ENCODE measurements around the gene DKK3. TPM values are rescaled to one million over a fixed set of nuclear protein-coding genes. Genes with fewer than 3 reads are reported as not detected.

DKK3 gene
- polyA plus RNA-seq, 1 donor from 2014 or later, result 43.6 TPM

DNA sequence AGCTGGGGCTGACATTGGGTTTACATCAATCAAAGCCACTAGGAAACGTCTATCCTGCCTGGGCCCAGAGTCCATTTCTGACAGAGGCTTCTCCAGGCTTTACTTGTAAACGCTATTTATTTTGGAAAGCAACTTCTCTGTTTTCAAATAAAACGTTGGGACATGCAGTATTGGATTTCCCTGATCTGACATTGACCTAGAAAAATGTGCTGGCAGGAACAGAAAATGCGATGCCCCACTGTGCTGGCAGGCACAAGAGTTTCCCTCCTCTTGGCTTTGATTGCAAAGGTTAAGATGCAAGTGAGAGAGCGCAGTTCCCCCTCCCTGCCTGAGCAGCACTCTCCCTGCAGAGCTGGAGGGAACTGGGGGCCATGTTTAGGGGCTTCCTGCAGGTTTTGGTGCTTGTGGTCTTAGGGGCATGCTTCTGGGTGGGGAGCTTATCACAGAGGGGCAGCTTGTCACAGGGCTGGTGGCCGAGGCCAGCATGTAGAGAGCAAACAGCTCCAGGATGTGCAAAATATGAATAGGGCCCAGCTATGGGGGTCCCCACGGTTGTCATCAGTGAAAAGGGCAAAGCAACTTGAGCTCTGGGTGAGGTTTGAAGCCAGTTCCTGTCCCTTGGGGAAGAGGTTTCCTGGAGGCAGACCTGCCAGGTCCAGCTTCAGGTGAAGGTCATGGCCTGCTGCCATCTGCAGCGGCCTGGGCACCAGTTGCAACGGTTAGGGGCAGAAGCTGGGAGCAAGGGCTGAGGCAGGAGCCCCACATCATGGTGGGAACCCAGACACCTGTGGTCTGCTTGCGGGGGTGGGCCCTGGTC, 42.3 kb upstream of the DKK3 start:
- Histone ChIP-seq H3K36me3 (ENCODE audit: insufficient read depth, low read length) (no peaks in the 10 kb centered on the region), H3K4me2 (ENCODE audit: low read length) (no peak overlapping the region), H3K9me3 (ENCODE audit: low read length) (no peaks in the 10 kb centered on the region), H3K9ac (ENCODE audit: low read length) (no peak overlapping the region), H3K9me2 (ENCODE audit: insufficient read depth, low read length) (no peaks in the 10 kb centered on the region), H3K27me3 (ENCODE audit: insufficient read depth, low read depth, low read length) (no peaks in the 10 kb centered on the region), H3F3A (ENCODE audit: insufficient read depth, low read length, poor library complexity, severe bottlenecking) (no peaks in the 10 kb centered on the region), H2AFZ (ENCODE audit: low read depth, low read length) (no peak overlapping the region), H3K4me3 (ENCODE audit: low read length) (no peak overlapping the region), H3K27ac (ENCODE audit: low read length) (no peak overlapping the region), H3K79me2 (replicated peaks; ENCODE audit: insufficient read depth, low read length) (no peaks in the 10 kb centered on the region), H4K20me1 (ENCODE audit: insufficient read depth) (no peaks in the 10 kb centered on the region)
- no peak for TF ChIP-seq POLR2AphosphoS5 (IDR thresholded peaks at IDR 0.05)
- TF ChIP-seq, protein P1, sequence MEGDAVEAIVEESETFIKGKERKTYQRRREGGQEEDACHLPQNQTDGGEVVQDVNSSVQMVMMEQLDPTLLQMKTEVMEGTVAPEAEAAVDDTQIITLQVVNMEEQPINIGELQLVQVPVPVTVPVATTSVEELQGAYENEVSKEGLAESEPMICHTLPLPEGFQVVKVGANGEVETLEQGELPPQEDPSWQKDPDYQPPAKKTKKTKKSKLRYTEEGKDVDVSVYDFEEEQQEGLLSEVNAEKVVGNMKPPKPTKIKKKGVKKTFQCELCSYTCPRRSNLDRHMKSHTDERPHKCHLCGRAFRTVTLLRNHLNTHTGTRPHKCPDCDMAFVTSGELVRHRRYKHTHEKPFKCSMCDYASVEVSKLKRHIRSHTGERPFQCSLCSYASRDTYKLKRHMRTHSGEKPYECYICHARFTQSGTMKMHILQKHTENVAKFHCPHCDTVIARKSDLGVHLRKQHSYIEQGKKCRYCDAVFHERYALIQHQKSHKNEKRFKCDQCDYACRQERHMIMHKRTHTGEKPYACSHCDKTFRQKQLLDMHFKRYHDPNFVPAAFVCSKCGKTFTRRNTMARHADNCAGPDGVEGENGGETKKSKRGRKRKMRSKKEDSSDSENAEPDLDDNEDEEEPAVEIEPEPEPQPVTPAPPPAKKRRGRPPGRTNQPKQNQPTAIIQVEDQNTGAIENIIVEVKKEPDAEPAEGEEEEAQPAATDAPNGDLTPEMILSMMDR (IDR thresholded peaks at IDR 0.05; ENCODE audit: poor library complexity, severe bottlenecking), result no peak

DNA sequence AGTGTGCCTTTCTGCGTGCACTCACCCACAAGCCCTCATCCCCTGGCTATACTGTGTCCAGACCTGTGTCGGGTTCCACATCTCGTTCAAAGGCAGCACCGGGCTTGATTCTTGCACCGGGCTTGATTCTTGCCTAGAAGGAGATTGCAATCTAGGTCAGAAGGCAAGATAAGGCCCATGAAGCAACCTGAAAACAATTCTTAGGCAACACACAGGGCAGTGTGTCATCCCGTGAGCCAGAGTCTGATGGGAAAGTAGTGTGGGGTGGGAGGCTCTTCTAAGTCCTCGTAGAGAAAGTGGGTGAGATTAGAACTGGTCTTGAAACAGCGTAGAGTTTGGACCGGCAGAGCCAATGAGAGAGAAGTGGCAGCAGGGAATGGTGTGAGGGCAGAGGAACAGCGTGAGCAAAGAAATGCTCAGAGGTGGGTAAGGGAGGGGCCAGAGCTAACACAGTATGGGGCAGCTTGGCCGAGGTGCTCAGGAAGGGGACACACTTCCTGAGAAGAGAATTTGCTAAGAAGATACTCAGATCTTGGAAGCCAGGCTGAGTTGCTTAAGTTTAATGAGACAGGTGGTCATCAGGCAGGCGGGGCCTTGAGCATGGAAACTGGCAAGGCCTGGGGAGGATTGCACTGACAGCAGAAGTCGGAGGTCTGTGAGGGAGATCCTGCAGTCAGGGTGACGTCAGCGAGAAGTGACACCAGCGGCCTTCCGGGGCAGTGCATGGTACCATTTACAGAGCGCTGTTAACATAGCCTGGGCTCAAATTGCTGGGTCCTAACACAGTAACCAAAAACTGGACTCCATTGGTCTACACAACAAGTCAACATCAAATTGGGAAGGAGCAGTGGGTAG, 40.7 kb upstream of the DKK3 start:
- Histone ChIP-seq H3K4me3 (ENCODE audit: low read length) (no peak overlapping the region), H3K27ac (ENCODE audit: low read length) (no peak overlapping the region), H3K9me3 (ENCODE audit: low read length) (no peaks in the 10 kb centered on the region), H2AFZ (ENCODE audit: low read depth, low read length) (no peak overlapping the region), H3K9ac (ENCODE audit: low read length) (no peak overlapping the region), H3K79me2 (replicated peaks; ENCODE audit: insufficient read depth, low read length) (no peaks in the 10 kb centered on the region), H4K20me1 (ENCODE audit: insufficient read depth) (no peaks in the 10 kb centered on the region), H3F3A (ENCODE audit: insufficient read depth, low read length, poor library complexity, severe bottlenecking) (no peaks in the 10 kb centered on the region), H3K4me2 (ENCODE audit: low read length) (no peak overlapping the region), H3K36me3 (ENCODE audit: insufficient read depth, low read length) (no peaks in the 10 kb centered on the region), H3K27me3 (ENCODE audit: insufficient read depth, low read depth, low read length) (no peaks in the 10 kb centered on the region), H3K9me2 (ENCODE audit: insufficient read depth, low read length) (no peaks in the 10 kb centered on the region)
- no peak for TF ChIP-seq POLR2AphosphoS5 (IDR thresholded peaks at IDR 0.05)

DNA sequence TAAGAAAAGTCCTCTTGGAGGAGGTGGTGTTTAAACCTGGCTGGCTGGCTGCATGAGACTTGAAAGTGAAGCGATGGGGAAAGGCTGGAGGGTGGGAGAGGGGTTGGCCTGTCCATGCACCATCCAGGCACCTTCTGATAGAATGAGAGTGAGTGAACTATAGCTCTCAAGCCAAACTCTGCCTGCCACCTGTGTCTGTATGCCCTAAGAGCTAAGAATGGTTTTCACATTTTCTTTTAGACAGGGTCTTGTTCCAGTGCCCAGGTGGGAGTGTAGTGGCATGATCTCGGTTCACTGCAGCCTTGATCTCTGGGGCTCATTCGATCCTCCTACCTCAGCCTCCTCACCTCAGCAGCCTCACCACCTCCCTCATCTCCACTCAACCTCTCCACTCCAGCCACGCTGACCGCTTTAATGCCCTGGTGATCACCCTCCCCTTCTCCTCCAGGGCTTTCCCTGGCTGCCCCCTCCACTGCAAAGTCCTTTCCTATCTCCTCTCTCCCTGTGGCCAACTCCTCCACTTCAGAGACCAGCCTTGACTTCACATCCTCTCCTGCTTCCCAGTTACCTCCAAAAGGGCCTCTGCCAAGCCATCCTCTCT, 38.3 kb upstream of the DKK3 start:
- no peaks in the 10 kb centered on the region for H3K9me2 ChIP-seq (ENCODE audit: insufficient read depth, low read length)
- H3K36me3 ChIP-seq (ENCODE audit: insufficient read depth, low read length), result no peaks in the 10 kb centered on the region
- H3K79me2 ChIP-seq (replicated peaks; ENCODE audit: insufficient read depth, low read length), result no peaks in the 10 kb centered on the region
- no peak overlapping the region for H3K4me2 ChIP-seq (ENCODE audit: low read length)
- H3F3A ChIP-seq (ENCODE audit: insufficient read depth, low read length, poor library complexity, severe bottlenecking), result no peaks in the 10 kb centered on the region
- TF ChIP-seq, protein P2, sequence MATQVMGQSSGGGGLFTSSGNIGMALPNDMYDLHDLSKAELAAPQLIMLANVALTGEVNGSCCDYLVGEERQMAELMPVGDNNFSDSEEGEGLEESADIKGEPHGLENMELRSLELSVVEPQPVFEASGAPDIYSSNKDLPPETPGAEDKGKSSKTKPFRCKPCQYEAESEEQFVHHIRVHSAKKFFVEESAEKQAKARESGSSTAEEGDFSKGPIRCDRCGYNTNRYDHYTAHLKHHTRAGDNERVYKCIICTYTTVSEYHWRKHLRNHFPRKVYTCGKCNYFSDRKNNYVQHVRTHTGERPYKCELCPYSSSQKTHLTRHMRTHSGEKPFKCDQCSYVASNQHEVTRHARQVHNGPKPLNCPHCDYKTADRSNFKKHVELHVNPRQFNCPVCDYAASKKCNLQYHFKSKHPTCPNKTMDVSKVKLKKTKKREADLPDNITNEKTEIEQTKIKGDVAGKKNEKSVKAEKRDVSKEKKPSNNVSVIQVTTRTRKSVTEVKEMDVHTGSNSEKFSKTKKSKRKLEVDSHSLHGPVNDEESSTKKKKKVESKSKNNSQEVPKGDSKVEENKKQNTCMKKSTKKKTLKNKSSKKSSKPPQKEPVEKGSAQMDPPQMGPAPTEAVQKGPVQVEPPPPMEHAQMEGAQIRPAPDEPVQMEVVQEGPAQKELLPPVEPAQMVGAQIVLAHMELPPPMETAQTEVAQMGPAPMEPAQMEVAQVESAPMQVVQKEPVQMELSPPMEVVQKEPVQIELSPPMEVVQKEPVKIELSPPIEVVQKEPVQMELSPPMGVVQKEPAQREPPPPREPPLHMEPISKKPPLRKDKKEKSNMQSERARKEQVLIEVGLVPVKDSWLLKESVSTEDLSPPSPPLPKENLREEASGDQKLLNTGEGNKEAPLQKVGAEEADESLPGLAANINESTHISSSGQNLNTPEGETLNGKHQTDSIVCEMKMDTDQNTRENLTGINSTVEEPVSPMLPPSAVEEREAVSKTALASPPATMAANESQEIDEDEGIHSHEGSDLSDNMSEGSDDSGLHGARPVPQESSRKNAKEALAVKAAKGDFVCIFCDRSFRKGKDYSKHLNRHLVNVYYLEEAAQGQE (IDR thresholded peaks at IDR 0.05; ENCODE audit: borderline replicate concordance), result no peak
- TF ChIP-seq, protein P1 (IDR thresholded peaks at IDR 0.05; ENCODE audit: poor library complexity, severe bottlenecking), result no peak
- TF ChIP-seq SMC3 (conservative IDR thresholded peaks at IDR 0.05; ENCODE audit: poor library complexity) (no peak), RAD21 (conservative IDR thresholded peaks at IDR 0.05) (no peak), EZH2 (IDR thresholded peaks at IDR 0.05; ENCODE audit: borderline replicate concordance, insufficient read depth, low read length, poor library complexity, severe bottlenecking) (no peak), TAF1 (IDR thresholded peaks at IDR 0.05; ENCODE audit: low read depth) (no peak), MXI1 (conservative IDR thresholded peaks at IDR 0.05; ENCODE audit: poor library complexity, severe bottlenecking) (no peak)
- H3K4me3 ChIP-seq (ENCODE audit: low read length), result no peak overlapping the region
- H3K9ac ChIP-seq (ENCODE audit: low read length), result no peak overlapping the region
- no peaks in the 10 kb centered on the region for H3K27me3 ChIP-seq (ENCODE audit: insufficient read depth, low read depth, low read length)
- H3K27ac ChIP-seq (ENCODE audit: low read length), result no peak overlapping the region
- H2AFZ ChIP-seq (ENCODE audit: low read depth, low read length), result no peak overlapping the region
- H3K9me3 ChIP-seq (ENCODE audit: low read length), result no peaks in the 10 kb centered on the region
- H4K20me1 ChIP-seq (ENCODE audit: insufficient read depth), result no peaks in the 10 kb centered on the region

Measured in neural cell (in vitro differentiated cells).